Trophoblast cell (in vitro differentiated cells and primary cell): Measurements from ENCODE around the gene SACS.

Source experiments
- DNase-seq, 2 donors: peaks; one replicate each; pipeline ENCODE4 v3.0.0-alpha.2; 2016
- H2AFZ ChIP-seq: 2 replicates; pipeline ENCODE4 v1.6.1; 2013; ENCODE audit warnings: low read length, moderate library complexity, mild to moderate bottlenecking; ENCODE audit not compliant: insufficient read depth, poor library complexity
- H2AK5ac ChIP-seq: 2 replicates; pipeline ENCODE4 v1.6.1; 2013; ENCODE audit warnings: mild to moderate bottlenecking, low read length
- H2BK120ac ChIP-seq: 2 replicates; pipeline ENCODE4 v1.6.1; 2013; ENCODE audit warnings: low read length, mild to moderate bottlenecking, moderate library complexity; ENCODE audit not compliant: insufficient read depth, poor library complexity
- H2BK12ac ChIP-seq: 2 replicates; pipeline ENCODE4 v1.6.1; 2013; ENCODE audit warnings: mild to moderate bottlenecking, low read length, moderate library complexity
- H2BK5ac ChIP-seq: 2 replicates; pipeline ENCODE4 v1.6.1; 2013; ENCODE audit warnings: low read length, low read depth, moderate library complexity, mild to moderate bottlenecking; ENCODE audit not compliant: poor library complexity
- H3K14ac ChIP-seq: 2 replicates; pipeline ENCODE4 v1.6.1; 2013; ENCODE audit warnings: mild to moderate bottlenecking, low read length
- H3K18ac ChIP-seq: 2 replicates; pipeline ENCODE4 v1.6.1; 2013; ENCODE audit warnings: mild to moderate bottlenecking, low read length
- H3K23ac ChIP-seq: 2 replicates; pipeline ENCODE4 v1.6.1; 2013; ENCODE audit warnings: low read length
- H3K27ac ChIP-seq: 2 replicates; pipeline ENCODE4 v1.5.1; 2013; ENCODE audit warnings: low read depth, mild to moderate bottlenecking, inconsistent platforms, low read length, moderate library complexity
- H3K27me3 ChIP-seq: 2 replicates; pipeline ENCODE4 v1.6.1; 2013; ENCODE audit warnings: inconsistent platforms, mild to moderate bottlenecking, low read length, moderate library complexity; ENCODE audit not compliant: insufficient read depth
- H3K36me3 ChIP-seq, 2 experiments: 1 replicate in 1 of 2; 2 replicates in 1 of 2; pipeline ENCODE4 v1.6.1; 2013; ENCODE audit warnings: low read length in 2 of 2, mild to moderate bottlenecking in 2 of 2, moderate library complexity in 1 of 2; ENCODE audit not compliant: insufficient read depth in 2 of 2, control insufficient read depth in 1 of 2
- H3K4ac ChIP-seq: 2 replicates; pipeline ENCODE4 v1.6.1; 2013; ENCODE audit warnings: low read depth, mild to moderate bottlenecking, low read length, moderate library complexity
- H3K4me1 ChIP-seq, 2 experiments: 1 replicate in 1 of 2; 2 replicates in 1 of 2; pipeline ENCODE4 v1.6.1; 2013; ENCODE audit warnings: low read length in 2 of 2, mild to moderate bottlenecking in 2 of 2, moderate library complexity in 1 of 2; ENCODE audit not compliant: insufficient read depth in 2 of 2, control insufficient read depth in 1 of 2
- H3K4me2 ChIP-seq: 2 replicates; pipeline ENCODE4 v1.6.1; 2013; ENCODE audit warnings: inconsistent platforms, mild to moderate bottlenecking, low read length, moderate library complexity
- H3K4me3 ChIP-seq: 2 replicates; pipeline ENCODE4 v1.5.1; 2013; ENCODE audit warnings: mild to moderate bottlenecking, low read depth, low read length, inconsistent platforms
- H3K79me1 ChIP-seq: one replicate; pipeline ENCODE4 v1.6.1; 2013; ENCODE audit warnings: low read length
- H3K79me2 ChIP-seq: 2 replicates; pipeline ENCODE4 v1.6.1; 2013; ENCODE audit warnings: low read length, mild to moderate bottlenecking; ENCODE audit not compliant: control insufficient read depth, insufficient read depth, poor library complexity
- H3K9ac ChIP-seq: 2 replicates; pipeline ENCODE4 v1.6.1; 2013; ENCODE audit warnings: mild to moderate bottlenecking, low read length
- H3K9me3 ChIP-seq: 2 replicates; pipeline ENCODE4 v1.6.1; 2013; ENCODE audit warnings: low read depth, mild to moderate bottlenecking, control low read depth, inconsistent platforms, low read length; ENCODE audit not compliant: insufficient read depth
- H4K12ac ChIP-seq: 2 replicates; pipeline ENCODE4 v1.6.1; 2013; ENCODE audit warnings: low read depth, mild to moderate bottlenecking, low read length, moderate library complexity
- H4K8ac ChIP-seq: 2 replicates; pipeline ENCODE4 v1.6.1; 2013; ENCODE audit warnings: low read depth, mild to moderate bottlenecking, low read length, moderate library complexity
- H4K91ac ChIP-seq: one replicate; pipeline ENCODE4 v1.6.1; 2013; ENCODE audit warnings: low read depth, mild to moderate bottlenecking, low read length, moderate library complexity
- WGBS: extraction: QIAGEN DNeasy Blood & Tissue Kit; methylation state at CpG from one replicate; pipeline ENCODE4 v1.1.7; 2013; ENCODE audit warnings: missing lambda C conversion rate; ENCODE audit not compliant: insufficient read length, insufficient coverage; ENCODE audit errors: extremely low coverage; 5-methylcytosine and 5-hydroxymethylcytosine counted together

SACS gene

GRCh38 chr13:23344931-23345595 is 88.4 kb downstream of the SACS start:
- no peak overlapping the region for H2AFZ ChIP-seq
- no peaks in the 10 kb centered on the region for H3K79me1 ChIP-seq
- no peak overlapping the region for H2BK120ac ChIP-seq
- WGBS = no CpG with 5 or more reads among the region's 4 CpGs
- no peak overlapping the region for H3K27ac ChIP-seq
- H3K9ac ChIP-seq = no peak overlapping the region
- no peak overlapping the region for H2BK5ac ChIP-seq
- H3K4ac ChIP-seq = no peak overlapping the region
- no peak overlapping the region for H2BK12ac ChIP-seq
- no peak overlapping the region for H3K4me3 ChIP-seq
- H3K14ac ChIP-seq = no peak overlapping the region
- H3K79me2 ChIP-seq = no peaks in the 10 kb centered on the region
- no peak overlapping the region for H4K8ac ChIP-seq
- H4K91ac ChIP-seq = no peak overlapping the region
- no peak overlapping the region for H2AK5ac ChIP-seq
- H3K27me3 ChIP-seq = no peaks in the 10 kb centered on the region
- H3K23ac ChIP-seq = no peak overlapping the region
- H3K4me2 ChIP-seq = no peak overlapping the region
- H4K12ac ChIP-seq = no peak overlapping the region
- H3K9me3 ChIP-seq = no peaks in the 10 kb centered on the region
- peaks cover 4% of the 10 kb centered on the region in 2 experiments for H3K36me3 ChIP-seq
- H3K4me1 ChIP-seq = no peaks in the 10 kb centered on the region
- no peak for DNase-seq
- H3K18ac ChIP-seq = no peak overlapping the region

DNA sequence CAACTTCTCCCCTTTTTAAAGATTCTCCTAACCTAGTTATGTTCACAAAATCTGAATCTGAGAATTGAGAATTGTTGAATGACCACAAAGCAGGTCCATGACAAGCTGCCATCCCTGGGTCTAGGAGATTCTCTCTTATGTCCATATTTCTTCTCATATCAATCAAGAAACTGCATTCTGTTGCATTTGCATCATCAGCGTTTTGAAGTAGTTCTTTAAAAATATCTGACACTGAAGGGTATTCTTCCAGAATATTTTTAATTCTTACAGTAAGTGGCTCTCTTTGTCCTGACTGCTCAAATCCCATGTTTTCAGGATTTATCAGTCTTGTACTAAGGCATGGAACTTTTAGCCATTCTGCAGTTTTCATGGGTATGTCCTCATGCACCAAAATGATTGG is 94.3 kb downstream of the SACS start:
- Histone ChIP-seq H3K79me2 (no peaks in the 10 kb centered on the region), H3K4ac (no peak overlapping the region), H4K91ac (no peak overlapping the region), H2BK5ac (no peak overlapping the region), H3K4me1 (no peaks in the 10 kb centered on the region), H3K23ac (no peak overlapping the region), H3K27me3 (no peaks in the 10 kb centered on the region), H3K4me2 (no peak overlapping the region), H2BK120ac (no peak overlapping the region), H3K9ac (no peak overlapping the region), H3K14ac (no peak overlapping the region), H3K18ac (no peak overlapping the region), H3K27ac (no peak overlapping the region), H3K4me3 (no peak overlapping the region), H2BK12ac (no peak overlapping the region), H2AK5ac (no peak overlapping the region), H3K79me1 (no peaks in the 10 kb centered on the region), H3K36me3 (peaks cover 2% of the 10 kb centered on the region in 2 experiments), H4K8ac (no peak overlapping the region), H4K12ac (no peak overlapping the region), H3K9me3 (no peaks in the 10 kb centered on the region), H2AFZ (no peak overlapping the region)
- DNase-seq = no peak
- no CpG with 5 or more reads among the region's 1 CpG for WGBS

GRCh38 chr13:23330356-23330755 is 103.1 kb downstream of the SACS start:
- no peak overlapping the region for H3K4me2 ChIP-seq
- no peak for DNase-seq
- no peak overlapping the region for H2BK120ac ChIP-seq
- no peak overlapping the region for H4K91ac ChIP-seq
- no peak overlapping the region for H3K4ac ChIP-seq
- H3K4me1 ChIP-seq = no peaks in the 10 kb centered on the region
- H3K9me3 ChIP-seq = no peaks in the 10 kb centered on the region
- no peak overlapping the region for H4K12ac ChIP-seq
- H2AFZ ChIP-seq = no peak overlapping the region
- no peak overlapping the region for H2BK12ac ChIP-seq
- H3K14ac ChIP-seq = no peak overlapping the region
- no peak overlapping the region for H3K9ac ChIP-seq
- H3K27me3 ChIP-seq = no peaks in the 10 kb centered on the region
- no peak overlapping the region for H3K23ac ChIP-seq
- H3K36me3 ChIP-seq = no peaks in the 10 kb centered on the region
- no peak overlapping the region for H2BK5ac ChIP-seq
- no peaks in the 10 kb centered on the region for H3K79me1 ChIP-seq
- H3K27ac ChIP-seq = no peak overlapping the region
- no peak overlapping the region for H3K4me3 ChIP-seq
- no CpG with 5 or more reads among the region's 6 CpGs for WGBS
- H4K8ac ChIP-seq = no peak overlapping the region
- no peaks in the 10 kb centered on the region for H3K79me2 ChIP-seq
- no peak overlapping the region for H2AK5ac ChIP-seq
- no peak overlapping the region for H3K18ac ChIP-seq

DNA sequence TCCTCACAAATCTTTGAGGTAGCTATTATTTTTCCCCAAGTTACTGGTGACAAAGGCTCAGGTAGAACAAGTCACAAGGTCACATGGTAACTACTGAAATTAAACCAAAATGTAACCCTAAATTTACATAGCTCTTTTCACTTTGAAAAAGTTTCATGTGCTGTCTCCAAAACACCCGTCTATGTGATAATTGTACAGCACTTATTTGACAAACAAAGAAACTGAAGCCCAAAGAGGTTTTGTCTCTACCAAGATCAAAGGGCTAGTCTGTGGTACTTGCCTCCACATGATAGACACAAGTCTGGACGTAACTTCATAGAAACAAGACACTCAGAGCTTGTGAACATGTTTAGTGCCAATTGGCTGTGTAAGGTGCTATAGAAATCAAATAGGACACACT is 108.3 kb downstream of the SACS start:
- Histone ChIP-seq H3K36me3 (no peaks in the 10 kb centered on the region), H4K12ac (no peak overlapping the region), H3K9ac (no peak overlapping the region), H2BK12ac (no peak overlapping the region), H3K79me1 (peaks cover 8% of the 10 kb centered on the region), H3K4me2 (no peak overlapping the region), H2AK5ac (no peak overlapping the region), H3K18ac (no peak overlapping the region), H3K4me1 (peaks cover 2 to 3% of the 10 kb centered on the region in 2 experiments), H2BK5ac (no peak overlapping the region), H3K27me3 (no peaks in the 10 kb centered on the region), H3K4ac (no peak overlapping the region), H2BK120ac (no peak overlapping the region), H4K91ac (no peak overlapping the region), H3K9me3 (no peaks in the 10 kb centered on the region), H3K4me3 (no peak overlapping the region), H3K23ac (no peak overlapping the region), H3K27ac (no peak overlapping the region), H3K79me2 (no peaks in the 10 kb centered on the region), H2AFZ (no peak overlapping the region), H3K14ac (no peak overlapping the region), H4K8ac (no peak overlapping the region)
- DNase-seq = no peak
- no CpG with 5 or more reads among the region's 2 CpGs for WGBS
